ENCODE results near the gene GIPC1. TPM values are rescaled to one million over a fixed set of nuclear protein-coding genes. Genes with fewer than 3 reads are reported as not detected.

Gene GIPC1
- total RNA-seq, 2 experiments from 2014 or later, result 17.3 to 19.6 TPM

- TF ChIP-seq CTCF (IDR thresholded peaks at IDR 0.05), result no peak
- ChIA-PET CTCF (interaction anchor here (1.3 to 4.6 kb wide), 3 partner anchors 44 to 57 kb away, joined by 4 to 41 read pairs (median 24); no protein-coding TSS in a partner anchor), POLR2A (interaction anchor here (0.7 to 2.0 kb wide), 3 partner anchors 9 to 695 kb away, joined by 3 to 13 read pairs (median 5); no protein-coding TSS in a partner anchor)
- intact Hi-C loops (cut with micrococcal nuclease), result no loop called here
- Mint-ChIP-seq H3K27me3 (peaks cover 2% of the 10 kb centered on the region), H3K27ac (no peak overlapping the region), H3K9me3 (no peaks in the 10 kb centered on the region), H3K4me1 (ENCODE audit: low read depth) (peaks cover 10% of the 10 kb centered on the region), H3K4me3 (no peak overlapping the region), H3K36me3 (ENCODE audit: low read depth) (no peaks in the 10 kb centered on the region)
- no peak for ATAC-seq
- no peak for DNase-seq
Observed at GRCh38 chr19:14428882-14429416, 67.0 kb downstream of the GIPC1 start.

Small RNA genes lying within 50 kb of the gene (microRNA-seq; reads per million reads assigned to microRNA genes)
- not detected for gene MIR639 (ENCODE audit: borderline microRNAs expressed, borderline replicate concordance)

Other genes starting within 250 kb of the GIPC1 start
- 100 to 1,000 TPM; 185 to 186 TPM for gene ADGRE5, start 114.7 kb downstream of the GIPC1 start, total RNA-seq
- gene DDX39A, start 76.8 kb downstream of the GIPC1 start, total RNA-seq, result 100 to 1,000 TPM; 217 to 226 TPM
- gene PKN1, start 62.8 kb downstream of the GIPC1 start, total RNA-seq, result 100 to 1,000 TPM; 172 to 192 TPM
- under 1 TPM; 0.43 TPM for gene PTGER1, start 20.8 kb downstream of the GIPC1 start, total RNA-seq
- gene DNAJB1, start 22.3 kb upstream of the GIPC1 start, total RNA-seq, result 10 to 100 TPM; 52.0 to 59.6 TPM
- gene TECR, start 33.5 kb upstream of the GIPC1 start, total RNA-seq, result 10 to 100 TPM; 93.5 to 98.5 TPM
- gene NDUFB7, start 75.9 kb upstream of the GIPC1 start, total RNA-seq, result 100 to 1,000 TPM; 123 to 135 TPM
- under 1 TPM; 0.60 to 0.83 TPM for gene CLEC17A, start 87.0 kb upstream of the GIPC1 start, total RNA-seq
- gene ADGRE3, start 178.7 kb upstream of the GIPC1 start, total RNA-seq, result not detected
- 10 to 100 TPM; 12.2 to 14.0 TPM for gene ZNF333, start 193.9 kb upstream of the GIPC1 start, total RNA-seq

Data from activated CD8-positive, alpha-beta T cell treated with anti-CD3 and anti-CD28 coated beads for 36 hours (primary cell).